Mononuclear cell (primary cell): ENCODE measurements around the gene CPNE1. TPM values are rescaled to one million over a fixed set of nuclear protein-coding genes. Genes with fewer than 3 reads are reported as not detected.

Experiments used
- H3K27me3 ChIP-seq: 2 replicates; pipeline ENCODE4 v1.6.0; 2011; ENCODE audit warnings: low read length, control low read depth; ENCODE audit not compliant: insufficient read depth
- H3K4me1 ChIP-seq: 2 replicates; pipeline ENCODE4 v1.5.1; 2011; ENCODE audit warnings: mild to moderate bottlenecking, low read length, control low read depth; ENCODE audit not compliant: insufficient read depth
- H3K4me3 ChIP-seq: 2 replicates; pipeline ENCODE4 v1.5.1; 2011; ENCODE audit warnings: mild to moderate bottlenecking, low read length, moderate library complexity
- H3K9me3 ChIP-seq: 2 replicates; pipeline ENCODE4 v1.5.1; 2011; ENCODE audit warnings: low read depth, mild to moderate bottlenecking, control low read depth, low read length
- total RNA-seq: library from RNA; depleted of rRNA; stranded (reverse); fragments of >200 nt; gene quantifications from one replicate; pipeline ENCODE4 v1.2.3, GENCODE V29; 2012

Gene CPNE1
- total RNA-seq, 1 donor: 74.5 TPM

- peaks cover 13% of the 10 kb centered on the region for H3K27me3 ChIP-seq
- no peaks in the 10 kb centered on the region for H3K9me3 ChIP-seq
- H3K4me3 ChIP-seq: no peak overlapping the region
- H3K4me1 ChIP-seq: peaks cover 18% of the 10 kb centered on the region
Measured at GRCh38 chr20:35603695-35604448, 60.8 kb downstream of the CPNE1 start.

GRCh38 chr20:35602851-35603495 is 61.7 kb downstream of the CPNE1 start:
- H3K4me3 ChIP-seq: no peak overlapping the region
- H3K9me3 ChIP-seq: no peaks in the 10 kb centered on the region
- peaks cover 13% of the 10 kb centered on the region for H3K27me3 ChIP-seq
- peaks cover 18% of the 10 kb centered on the region for H3K4me1 ChIP-seq

- Histone ChIP-seq H3K4me3 (no peak overlapping the region), H3K4me1 (peaks cover 18% of the 10 kb centered on the region), H3K27me3 (peaks cover 13% of the 10 kb centered on the region), H3K9me3 (no peaks in the 10 kb centered on the region)
Measured at GRCh38 chr20:35601990-35602389, 62.7 kb downstream of the CPNE1 start.

GRCh38 chr20:35600993-35601973 is 63.4 kb downstream of the CPNE1 start:
- H3K4me3 ChIP-seq: peak overlapping the region; percentile 25

GRCh38 chr20:35600176-35600992 is 64.3 kb downstream of the CPNE1 start:
- Histone ChIP-seq H3K4me1 (peaks cover 18% of the 10 kb centered on the region), H3K4me3 (no peak overlapping the region), H3K27me3 (peaks cover 13% of the 10 kb centered on the region), H3K9me3 (no peaks in the 10 kb centered on the region)

More at GRCh38 chr20:35600993-35601973, 63.4 kb downstream of the CPNE1 start:
- H3K4me1 ChIP-seq: peaks cover 18% of the 10 kb centered on the region
- no peaks in the 10 kb centered on the region for H3K9me3 ChIP-seq
- peaks cover 13% of the 10 kb centered on the region for H3K27me3 ChIP-seq

DNA sequence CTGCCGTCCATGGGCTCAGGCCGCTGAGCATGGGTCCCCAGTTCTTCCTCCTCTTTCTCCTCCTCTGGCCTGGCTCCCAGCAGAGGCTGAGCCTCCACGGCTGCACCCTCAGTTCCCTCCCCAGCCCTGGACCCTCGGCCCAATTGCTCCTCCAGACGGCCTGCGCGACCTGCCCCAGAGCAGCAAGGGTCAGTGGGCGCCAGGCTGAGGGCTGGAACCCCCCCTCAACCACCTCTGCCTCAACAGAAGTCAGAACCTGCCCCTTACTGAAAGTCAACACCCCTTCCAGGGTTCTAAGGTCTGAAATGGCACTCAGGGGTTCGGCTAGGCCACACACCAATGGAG is 65.0 kb downstream of the CPNE1 start:
- no peaks in the 10 kb centered on the region for H3K9me3 ChIP-seq
- peaks cover 13% of the 10 kb centered on the region for H3K27me3 ChIP-seq
- H3K4me3 ChIP-seq: no peak overlapping the region
- H3K4me1 ChIP-seq: peaks cover 18% of the 10 kb centered on the region

DNA sequence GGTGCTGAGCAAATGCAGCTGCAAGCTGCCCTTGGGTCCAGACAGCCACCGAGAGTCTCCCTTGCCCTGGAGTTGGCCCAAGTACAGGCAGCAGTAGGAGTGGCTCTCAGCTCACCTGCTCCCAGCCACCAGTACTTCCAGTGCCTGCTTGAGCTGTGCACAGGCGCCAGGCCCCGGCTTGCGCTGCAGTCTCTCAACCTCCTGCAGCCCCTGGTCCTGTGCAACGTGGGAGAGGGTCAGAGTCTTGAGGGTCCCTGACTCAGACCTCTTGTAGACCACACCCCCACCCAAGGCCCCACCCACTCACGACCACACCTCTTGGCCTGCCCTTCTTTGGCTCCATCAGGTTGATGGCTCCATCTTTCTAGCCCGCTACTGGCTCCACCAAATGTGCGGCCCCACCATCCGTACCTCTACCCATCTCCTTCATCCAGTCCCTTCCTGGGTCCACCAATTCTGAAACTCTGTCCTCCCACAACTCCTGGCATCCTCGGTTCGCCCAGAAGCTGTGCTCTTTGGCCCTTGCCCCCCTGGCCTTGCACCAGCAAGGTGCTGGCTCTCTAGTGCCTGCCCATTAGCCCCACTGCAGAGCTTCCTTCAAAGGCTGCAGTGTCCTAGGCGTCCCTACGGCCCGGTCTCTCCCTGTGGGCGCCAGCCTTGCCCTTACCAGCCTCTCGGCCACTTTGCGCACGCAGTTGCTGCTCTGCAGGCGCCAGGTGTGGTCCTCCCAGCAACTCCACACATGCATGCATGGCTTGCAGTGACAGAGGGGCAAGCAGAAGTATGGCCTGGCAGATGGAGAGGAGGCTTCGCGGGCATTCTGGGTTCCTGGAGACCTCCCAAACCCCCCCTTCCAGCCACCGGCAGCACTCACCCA is 65.6 kb downstream of the CPNE1 start:
- Histone ChIP-seq H3K9me3 (no peaks in the 10 kb centered on the region), H3K4me1 (peaks cover 18% of the 10 kb centered on the region), H3K27me3 (peaks cover 13% of the 10 kb centered on the region), H3K4me3 (no peak overlapping the region)

- H3K4me1 ChIP-seq: peaks cover 18% of the 10 kb centered on the region
- H3K4me3 ChIP-seq: no peak overlapping the region
- H3K27me3 ChIP-seq: peaks cover 13% of the 10 kb centered on the region
- no peaks in the 10 kb centered on the region for H3K9me3 ChIP-seq
Measured at GRCh38 chr20:35598476-35598875, 66.2 kb downstream of the CPNE1 start.

DNA sequence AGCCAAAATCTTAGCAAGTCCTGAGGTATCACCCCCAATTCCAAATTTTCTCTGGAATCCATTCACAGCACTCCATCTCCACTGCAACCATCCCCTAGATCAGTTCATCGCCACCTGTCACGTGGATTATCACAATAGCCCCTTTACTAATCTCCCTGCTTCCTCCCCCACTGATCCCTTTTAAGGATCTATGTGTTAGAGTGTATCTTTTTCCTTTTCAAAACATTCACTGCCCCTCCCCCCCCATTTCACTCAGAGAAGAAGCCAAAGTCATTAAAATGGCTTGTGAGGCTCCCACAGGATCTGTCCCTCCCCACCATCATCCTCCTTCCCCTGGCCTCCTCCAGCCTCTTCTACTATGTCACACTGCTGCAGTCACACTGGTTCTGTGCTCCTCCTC is 67.5 kb downstream of the CPNE1 start:
- Histone ChIP-seq H3K4me1 (peaks cover 17% of the 10 kb centered on the region), H3K9me3 (no peaks in the 10 kb centered on the region), H3K4me3 (no peak overlapping the region), H3K27me3 (peaks cover 9% of the 10 kb centered on the region)

DNA sequence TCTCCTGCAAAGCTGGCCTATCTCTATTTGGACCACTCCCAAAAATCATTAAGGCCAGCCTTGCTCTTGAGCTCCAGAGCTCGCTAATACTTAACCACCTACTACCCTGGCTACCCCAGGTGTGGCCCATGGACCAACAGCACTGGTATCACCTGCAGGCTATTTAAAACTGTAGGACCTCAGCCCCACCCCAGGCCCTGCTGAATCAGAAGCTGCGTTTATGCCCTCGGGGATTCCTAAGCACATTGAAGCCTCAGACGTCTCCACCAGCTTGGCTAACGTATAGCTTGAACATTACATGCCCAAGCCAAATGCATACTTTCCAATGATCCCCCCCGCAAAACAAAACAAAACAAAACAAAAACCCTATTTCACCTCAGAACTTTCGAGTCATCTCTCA is 68.8 kb downstream of the CPNE1 start:
- peaks cover 4% of the 10 kb centered on the region for H3K4me1 ChIP-seq
- no peaks in the 10 kb centered on the region for H3K9me3 ChIP-seq
- no peak overlapping the region for H3K4me3 ChIP-seq
- H3K27me3 ChIP-seq: peaks cover 5% of the 10 kb centered on the region

DNA sequence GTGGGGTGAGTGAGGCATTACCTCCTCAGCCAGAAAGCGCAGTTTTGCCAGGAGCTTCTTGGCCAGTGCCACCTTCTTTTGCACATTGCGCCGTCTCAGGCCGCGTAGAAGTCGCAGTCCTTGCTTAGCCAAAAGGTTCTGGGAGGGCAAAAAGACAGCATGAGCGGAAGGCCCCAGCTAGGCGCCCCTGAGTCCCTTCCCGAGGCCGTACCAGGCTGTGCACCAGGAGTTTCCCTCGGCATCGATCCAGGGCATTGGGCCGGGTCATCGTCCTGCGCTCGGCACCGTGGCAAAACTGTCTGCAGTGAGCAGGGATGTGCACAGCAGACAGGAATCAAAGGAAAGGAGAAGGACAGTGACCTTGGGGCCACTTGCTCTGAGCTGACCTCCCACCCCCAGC is 69.2 kb downstream of the CPNE1 start:
- no peaks in the 10 kb centered on the region for H3K9me3 ChIP-seq
- H3K27me3 ChIP-seq: peaks cover under 1% of the 10 kb centered on the region
- no peak overlapping the region for H3K4me3 ChIP-seq
- H3K4me1 ChIP-seq: no peaks in the 10 kb centered on the region

DNA sequence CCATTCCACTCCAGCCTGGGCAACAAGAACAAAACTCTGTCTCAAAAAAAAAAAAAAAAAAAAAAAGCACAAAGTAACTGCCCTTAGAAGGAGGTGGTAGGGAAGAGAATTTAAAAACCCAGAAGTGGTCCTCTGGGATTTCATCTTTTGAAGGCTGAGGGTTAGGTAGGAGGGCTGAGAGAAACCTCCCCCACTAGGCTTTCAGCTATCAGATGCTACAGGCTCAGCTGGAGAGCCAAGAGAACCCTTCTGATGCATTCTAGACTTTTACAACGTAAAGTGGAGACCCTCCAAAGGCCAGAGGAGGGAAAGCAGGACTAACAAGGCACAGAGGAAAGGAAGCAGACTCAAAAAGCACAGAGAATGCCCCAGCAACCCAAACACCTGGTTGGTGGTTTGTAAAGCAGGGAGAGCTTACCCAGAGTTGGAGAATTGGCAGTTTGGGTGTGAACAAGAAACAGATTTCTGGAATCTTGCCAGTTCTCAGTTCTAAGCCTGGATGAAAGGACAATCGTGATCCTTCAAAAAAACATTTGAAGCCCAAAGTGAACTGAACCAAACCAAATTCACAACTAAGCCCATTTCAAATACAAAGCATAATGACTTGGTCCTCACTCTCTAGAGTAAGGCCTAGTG is 72.2 kb downstream of the CPNE1 start:
- no peaks in the 10 kb centered on the region for H3K9me3 ChIP-seq
- no peaks in the 10 kb centered on the region for H3K4me1 ChIP-seq
- H3K27me3 ChIP-seq: no peaks in the 10 kb centered on the region
- H3K4me3 ChIP-seq: no peak overlapping the region

DNA sequence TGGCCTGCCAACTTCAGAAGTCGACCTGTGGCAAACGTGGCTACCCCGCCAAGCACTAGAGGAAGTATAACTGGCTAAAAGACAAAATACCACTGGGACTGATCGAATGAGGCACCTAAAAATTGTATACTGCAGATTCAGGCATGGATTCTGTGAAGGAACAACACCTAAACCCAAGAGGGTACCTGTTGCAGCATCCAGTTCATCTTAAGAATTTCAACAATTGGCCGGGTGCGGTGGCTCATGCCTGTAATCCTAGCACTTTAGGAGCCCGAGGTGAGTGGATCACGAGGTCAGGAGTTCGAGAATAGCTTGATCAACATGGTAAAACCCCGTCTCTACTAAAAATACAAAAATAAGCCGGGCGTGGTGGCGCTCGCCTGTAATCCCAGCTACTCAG is 76.3 kb downstream of the CPNE1 start:
- Histone ChIP-seq H3K4me1 (no peaks in the 10 kb centered on the region), H3K9me3 (no peaks in the 10 kb centered on the region)

More for the DNA sequence above, 76.3 kb downstream of the CPNE1 start:
- H3K27me3 ChIP-seq: no peaks in the 10 kb centered on the region
- H3K4me3 ChIP-seq: no peak overlapping the region
